Stimulated activated CD8-positive, alpha-beta memory T cell treated with anti-CD3 and anti-CD28 coated beads, Interleukin-12 subunit alpha, Interleukin-12 subunit beta, amount 100 ng/mL, for 4 hours (primary cell): ENCODE data around the gene RNF13.

Experiments
- DNase-seq: peaks from one replicate; pipeline ENCODE4 v3.0.0-alpha.2; 2020; ENCODE audit warnings: low read depth

Gene RNF13

GRCh38 chr3:149998946-149999345 is 185.9 kb downstream of the RNF13 start:
- DNase-seq, result no peak

DNA sequence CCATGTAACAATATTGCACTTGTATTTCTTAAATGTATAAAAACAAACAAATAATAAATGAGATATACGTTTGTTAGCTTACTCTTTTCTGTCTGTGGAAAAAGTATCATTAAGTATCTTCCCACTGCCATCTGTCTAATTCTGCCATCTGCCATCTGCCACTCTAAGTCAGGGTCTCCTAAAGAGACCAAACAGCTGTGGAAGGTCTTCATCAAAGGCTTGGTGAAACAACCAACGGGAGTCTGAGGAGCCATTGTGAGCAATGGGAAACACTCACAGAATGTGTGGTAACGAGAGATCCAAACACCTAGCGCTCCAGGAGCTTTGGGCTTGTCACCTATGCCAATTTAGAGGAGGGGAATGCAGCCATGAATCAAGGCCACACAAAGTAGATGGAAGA is 186.4 kb downstream of the RNF13 start:
- no peak for DNase-seq

DNA sequence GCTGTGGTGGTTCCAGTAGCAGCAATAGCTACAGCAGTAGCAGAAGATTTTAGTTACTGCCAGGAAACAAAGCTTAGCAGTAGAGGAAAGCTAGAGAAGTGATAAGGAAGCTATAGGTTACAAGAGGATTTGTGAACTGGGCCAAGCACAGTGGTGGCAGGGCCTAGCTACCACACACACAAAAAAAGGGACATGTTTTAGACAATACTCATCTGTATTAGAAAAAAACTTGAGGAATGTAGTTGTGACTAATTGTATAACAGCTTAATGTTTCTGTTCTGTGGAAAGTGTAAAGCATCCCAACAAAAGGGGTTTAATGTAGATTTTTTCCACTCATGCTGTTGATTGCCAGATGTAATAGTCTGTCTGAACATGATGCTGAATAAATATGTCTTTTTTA is 187.6 kb downstream of the RNF13 start:
- DNase-seq, result no peak

- DNase-seq, result no peak
Measured at GRCh38 chr3:150005243-150006112, 192.5 kb downstream of the RNF13 start.

- DNase-seq, result no peak
Measured at GRCh38 chr3:150006794-150007193, 193.8 kb downstream of the RNF13 start.
